ENCODE results near the gene OR2A7. TPM values are rescaled to one million over a fixed set of nuclear protein-coding genes. Genes with fewer than 3 reads are reported as not detected.
"Not testable (repeated sequence)": the region's sequence is repeated elsewhere in the genome, so short reads cannot be mapped to it uniquely, and the experiment has no call there.

OR2A7 gene
- total and polyA plus RNA-seq, 2 of the 8 experiments (the other 6 are each of a cell fraction or from before 2014, with no cell fraction given): 1.9 to 3.3 TPM

DNA sequence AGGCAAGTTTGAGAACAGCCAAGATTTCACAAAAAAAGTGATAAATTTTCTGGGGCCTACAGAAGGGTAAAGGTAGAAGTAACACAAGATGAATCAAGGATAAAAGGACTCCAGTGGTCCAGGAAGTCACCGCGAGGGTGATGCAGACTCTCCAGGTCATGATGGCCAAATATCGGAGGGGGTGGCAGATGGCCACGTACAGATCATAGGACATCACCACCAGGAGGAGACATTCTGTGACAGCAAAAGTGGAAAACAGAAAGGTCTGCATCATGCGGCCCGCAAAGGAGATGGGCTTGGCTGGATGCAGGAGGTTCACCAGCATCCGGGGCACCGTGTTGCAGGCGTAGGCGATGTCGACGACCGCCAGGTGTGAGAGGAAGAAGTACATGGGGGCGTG lies 5.5 kb downstream of the OR2A7 start:
- H3K4me3 ChIP-seq (ENCODE audit: extremely low read depth in 1 of 4, insufficient read depth in 2 of 4, low read depth in 3 of 4, low read length in 4 of 4): not testable (repeated sequence)

More for the DNA sequence above, 5.5 kb downstream of the OR2A7 start:
- H3K27ac ChIP-seq (ENCODE audit: low read depth, low read length); H4K91ac ChIP-seq (replicated peaks; ENCODE audit: insufficient read length, low read length); H2AFZ ChIP-seq (ENCODE audit: low read length); H3K23ac ChIP-seq (ENCODE audit: insufficient read length); H2BK20ac ChIP-seq (ENCODE audit: low read length); H3K14ac ChIP-seq (ENCODE audit: insufficient read length); H3K23me2 ChIP-seq (ENCODE audit: low read depth, low read length); H4K8ac ChIP-seq (ENCODE audit: extremely low read depth, insufficient read depth, low read length); H3K36me3 ChIP-seq (ENCODE audit: control insufficient read depth in 2 of 4, insufficient read depth in 4 of 4, low read length in 3 of 4); H4K20me1 ChIP-seq (replicated peaks in 1 of 2; ENCODE audit: control insufficient read depth in 1 of 2, insufficient read depth in 2 of 2, low read length in 2 of 2); H3K56ac ChIP-seq (replicated peaks; ENCODE audit: insufficient read length, low read depth, low read length); FAIRE-seq; CTCF ChIA-PET (ENCODE audit: partially characterized antibody); H3K27me3 ChIP-seq (replicated peaks in 1 of 4; ENCODE audit: control insufficient read depth in 3 of 4, extremely low read depth in 1 of 4, insufficient read depth in 3 of 4, low read length in 3 of 4); H2BK15ac ChIP-seq (ENCODE audit: low read length); H3K79me1 ChIP-seq (ENCODE audit: low read depth, low read length); H3K4ac ChIP-seq (replicated peaks; ENCODE audit: insufficient read length, low read depth, low read length); H3K4me1 ChIP-seq (replicated peaks in 1 of 4; ENCODE audit: control insufficient read depth in 3 of 4, insufficient read depth in 4 of 4, low read length in 3 of 4); H2AK5ac ChIP-seq (ENCODE audit: low read depth, low read length); H2BK12ac ChIP-seq (ENCODE audit: low read depth, low read length); H3K18ac ChIP-seq (ENCODE audit: extremely low read depth, low read length); POLR2A ChIA-PET (ENCODE audit: partially characterized antibody); H3K4me2 ChIP-seq (ENCODE audit: insufficient read depth in 1 of 2, low read depth in 2 of 2, low read length in 2 of 2); H3K9ac ChIP-seq (replicated peaks in 1 of 4; ENCODE audit: extremely low read depth in 1 of 4, low read depth in 3 of 4, low read length in 3 of 4); DNase-seq (ENCODE audit: low read depth in 1 of 2, low spot score in 2 of 2); H4K5ac ChIP-seq (ENCODE audit: insufficient read length, low read depth, low read length); H3K9me3 ChIP-seq (ENCODE audit: insufficient read depth in 2 of 2, low read depth in 1 of 2, low read length in 1 of 2); H2BK5ac ChIP-seq (ENCODE audit: low read depth, low read length); H2BK120ac ChIP-seq (replicated peaks; ENCODE audit: low read depth, low read length); H3K79me2 ChIP-seq (ENCODE audit: control insufficient read depth in 1 of 2, insufficient read depth in 2 of 2, low read length in 2 of 2): not testable (repeated sequence)
- WGBS, 2 experiments (ENCODE audit: extremely low coverage in 1 of 2, insufficient coverage in 1 of 2, insufficient read length in 1 of 2, insufficient replicate concordance in 2 of 2, low coverage in 1 of 2, low lambda C conversion rate in 2 of 2, missing lambda C conversion rate in 1 of 2): no CpG with 5 or more reads among the region's 14 CpGs

All from H1 (cell line).